Smooth muscle cell (in vitro differentiated cells): ENCODE results near the gene MAGI2. TPM values are rescaled to one million over a fixed set of nuclear protein-coding genes. Genes with fewer than 3 reads are reported as not detected.

Source experiments
- DNase-seq: peaks from one replicate; lab custom pipeline; 2025; ENCODE audit not compliant: unreplicated experiment; lab: John Stamatoyannopoulos, UW
- H2AFZ ChIP-seq: fragments of 200-600 bp; sonication (generic); 2 replicates; pipeline ENCODE4 v1.6.0; 2016; ENCODE audit warnings: antibody characterized with exemption, low read depth, mild to moderate bottlenecking
- H3F3A ChIP-seq: fragments of 200-600 bp; sonication (generic); 2 replicates; pipeline ENCODE4 v1.6.0; 2017; ENCODE audit warnings: antibody characterized with exemption, low read depth
- H3K27ac ChIP-seq: fragments of 200-600 bp; sonication (generic); 2 replicates; pipeline ENCODE4 v1.5.1; 2016; ENCODE audit warnings: low read depth, mild to moderate bottlenecking
- H3K27me3 ChIP-seq: fragments of 200-600 bp; sonication (generic); 2 replicates; pipeline ENCODE4 v1.6.1; 2016; ENCODE audit warnings: low read depth, mild to moderate bottlenecking
- H3K36me3 ChIP-seq: fragments of 200-600 bp; sonication (generic); 2 replicates; pipeline ENCODE4 v1.5.1; 2016; ENCODE audit warnings: low read depth
- H3K4me1 ChIP-seq: fragments of 200-600 bp; sonication (generic); 2 replicates; pipeline ENCODE4 v1.5.1; 2016; ENCODE audit warnings: low read depth
- H3K4me2 ChIP-seq: fragments of 200-600 bp; sonication (generic); 2 replicates; pipeline ENCODE4 v1.6.0; 2016; ENCODE audit warnings: mild to moderate bottlenecking
- H3K4me3 ChIP-seq: fragments of 200-600 bp; sonication (generic); 2 replicates; pipeline ENCODE4 v1.5.1; 2016; ENCODE audit warnings: mild to moderate bottlenecking
- H3K79me2 ChIP-seq: fragments of 200-600 bp; sonication (generic); 2 replicates; pipeline ENCODE4 v1.6.0; 2016; ENCODE audit warnings: low read depth, mild to moderate bottlenecking
- H3K9ac ChIP-seq: fragments of 200-600 bp; sonication (generic); 2 replicates; pipeline ENCODE4 v1.6.0; 2016; ENCODE audit warnings: low read depth
- H3K9me3 ChIP-seq: fragments of 200-600 bp; sonication (generic); replicated peaks from 2 replicates; pipeline ENCODE4 v1.5.1; 2016; ENCODE audit warnings: low read depth
- H4K20me1 ChIP-seq: fragments of 200-600 bp; sonication (generic); 2 replicates; pipeline ENCODE4 v1.6.0; 2016; ENCODE audit warnings: low read depth
- CTCF ChIP-seq: fragments of 200-600 bp; sonication (generic); IDR thresholded peaks from 2 replicates; pipeline ENCODE4 v1.5.1; 2017; ENCODE audit warnings: borderline replicate concordance, mild to moderate bottlenecking, antibody characterized with exemption; ENCODE audit not compliant: insufficient read depth, poor library complexity, severe bottlenecking
- WGBS: methylation state at CpG from one replicate; pipeline ENCODE4 v1.1.7; 2016; ENCODE audit warnings: low lambda C conversion rate; 5-methylcytosine and 5-hydroxymethylcytosine counted together
- polyA plus RNA-seq: library from polyadenylated mRNA; unstranded; fragments of >200 nt; fragmentation: Nextera tagmentation; extraction: Ambion mirVana; gene quantifications from 2 replicates; pipeline ENCODE4 v1.2.1, GENCODE V29; 2016
- total RNA-seq: library from RNA; depleted of rRNA; stranded (reverse); fragments of >200 nt; gene quantifications from 2 replicates; pipeline ENCODE4 v1.2.3, GENCODE V29; 2014

MAGI2 gene
- total and polyA plus RNA-seq, 2 experiments from 2014 or later: 3.4 to 10.7 TPM

- DNase-seq: no peak
- H3K27me3 ChIP-seq: no peaks in the 10 kb centered on the region
- no peak overlapping the region for H3K4me2 ChIP-seq
- H3K79me2 ChIP-seq: no peaks in the 10 kb centered on the region
- H2AFZ ChIP-seq: no peak overlapping the region
- no peak overlapping the region for H3K4me3 ChIP-seq
- H3K4me1 ChIP-seq: no peaks in the 10 kb centered on the region
- 95% methylated on average over 4 of the region's 4 CpGs for WGBS
- no peak for TF ChIP-seq CTCF
- H3K9ac ChIP-seq: no peak overlapping the region
- H3K27ac ChIP-seq: no peak overlapping the region
- H3K9me3 ChIP-seq: no peaks in the 10 kb centered on the region
- H3K36me3 ChIP-seq: no peaks in the 10 kb centered on the region
- no peaks in the 10 kb centered on the region for H3F3A ChIP-seq
- H4K20me1 ChIP-seq: no peaks in the 10 kb centered on the region
These were observed 649.9 kb downstream of the MAGI2 start for GRCh38 chr7:78803501-78804127.

- Histone ChIP-seq H3K79me2 (no peaks in the 10 kb centered on the region), H3K36me3 (no peaks in the 10 kb centered on the region), H3K9ac (no peak overlapping the region), H3K4me3 (no peak overlapping the region), H2AFZ (no peak overlapping the region), H3K27me3 (no peaks in the 10 kb centered on the region), H3F3A (no peaks in the 10 kb centered on the region), H3K4me1 (no peaks in the 10 kb centered on the region), H4K20me1 (no peaks in the 10 kb centered on the region), H3K4me2 (no peak overlapping the region), H3K27ac (no peak overlapping the region), H3K9me3 (no peaks in the 10 kb centered on the region)
- DNase-seq: no peak
- 30% methylated on average over 2 of the region's 2 CpGs for WGBS
- no peak for TF ChIP-seq CTCF
These were observed 659.4 kb downstream of the MAGI2 start for GRCh38 chr7:78794101-78794500.

GRCh38 chr7:78792624-78793023 lies 660.8 kb downstream of the MAGI2 start:
- Histone ChIP-seq H2AFZ (no peak overlapping the region), H3F3A (no peaks in the 10 kb centered on the region), H3K27me3 (no peaks in the 10 kb centered on the region), H3K27ac (no peak overlapping the region), H3K9ac (no peak overlapping the region), H3K4me1 (no peaks in the 10 kb centered on the region), H3K9me3 (no peaks in the 10 kb centered on the region), H3K4me2 (no peak overlapping the region), H4K20me1 (no peaks in the 10 kb centered on the region), H3K4me3 (no peak overlapping the region), H3K79me2 (no peaks in the 10 kb centered on the region), H3K36me3 (no peaks in the 10 kb centered on the region)
- TF ChIP-seq CTCF: no peak
- WGBS: 89% methylated on average over 3 of the region's 3 CpGs
- DNase-seq: no peak

GRCh38 chr7:78792006-78792405 lies 661.5 kb downstream of the MAGI2 start:
- H3K4me1 ChIP-seq: no peaks in the 10 kb centered on the region
- H3K79me2 ChIP-seq: no peaks in the 10 kb centered on the region
- no peaks in the 10 kb centered on the region for H3K9me3 ChIP-seq
- no peak overlapping the region for H2AFZ ChIP-seq
- no peaks in the 10 kb centered on the region for H3F3A ChIP-seq
- no peak overlapping the region for H3K27ac ChIP-seq
- H3K27me3 ChIP-seq: no peaks in the 10 kb centered on the region
- no peaks in the 10 kb centered on the region for H4K20me1 ChIP-seq
- no peak overlapping the region for H3K4me2 ChIP-seq
- no peak for DNase-seq
- TF ChIP-seq CTCF: no peak
- no peak overlapping the region for H3K9ac ChIP-seq
- no peak overlapping the region for H3K4me3 ChIP-seq
- H3K36me3 ChIP-seq: no peaks in the 10 kb centered on the region
- WGBS: 73% methylated on average over 6 of the region's 6 CpGs
